GM18873 (cell line): Measurements from ENCODE around the gene LGALS8.

Source experiments
- ATAC-seq: cut with Tn5 transposase; IDR thresholded peaks from one replicate; pipeline ENCODE4 v1.9.1; 2021; ENCODE audit warnings: mild to moderate bottlenecking, moderate library complexity, moderate number of reproducible peaks; ENCODE audit not compliant: unreplicated experiment, low FRiP score

The LGALS8 gene

GRCh38 chr1:236535662-236536161 is 11.9 kb downstream of the LGALS8 start:
- ATAC-seq = no peak

GRCh38 chr1:236536540-236536939 is 12.8 kb downstream of the LGALS8 start:
- ATAC-seq = no peak

- no peak for ATAC-seq
These were observed 17.2 kb downstream of the LGALS8 start for GRCh38 chr1:236540813-236541465.

- ATAC-seq = no peak
These were observed 17.9 kb downstream of the LGALS8 start for GRCh38 chr1:236541710-236542109.

- ATAC-seq = no peak
These were observed 19.4 kb downstream of the LGALS8 start for GRCh38 chr1:236543065-236543669.

- ATAC-seq = no peak
These were observed 21.9 kb downstream of the LGALS8 start for GRCh38 chr1:236545621-236546169.

GRCh38 chr1:236548452-236548851 is 24.7 kb downstream of the LGALS8 start:
- ATAC-seq = no peak

- ATAC-seq = no peak
These were observed 27.4 kb downstream of the LGALS8 start for GRCh38 chr1:236550961-236551851.

GRCh38 chr1:236552096-236552495 is 28.3 kb downstream of the LGALS8 start:
- ATAC-seq = no peak

GRCh38 chr1:236552901-236553300 is 29.1 kb downstream of the LGALS8 start:
- ATAC-seq = no peak

GRCh38 chr1:236553370-236553769 is 29.6 kb downstream of the LGALS8 start:
- ATAC-seq = no peak

GRCh38 chr1:236556606-236557005 is 32.8 kb downstream of the LGALS8 start:
- no peak for ATAC-seq

GRCh38 chr1:236558081-236558480 is 34.3 kb downstream of the LGALS8 start:
- ATAC-seq = no peak

GRCh38 chr1:236558846-236559245 is 35.1 kb downstream of the LGALS8 start:
- no peak for ATAC-seq

GRCh38 chr1:236560213-236560771 is 36.5 kb downstream of the LGALS8 start:
- no peak for ATAC-seq

GRCh38 chr1:236561976-236562375 is 38.2 kb downstream of the LGALS8 start:
- ATAC-seq = no peak

GRCh38 chr1:236565530-236565929 is 41.7 kb downstream of the LGALS8 start:
- no peak for ATAC-seq

- no peak for ATAC-seq
These were observed 44.6 kb downstream of the LGALS8 start for GRCh38 chr1:236568285-236568894.

- ATAC-seq = no peak
These were observed 51.7 kb downstream of the LGALS8 start for GRCh38 chr1:236575523-236575922.

GRCh38 chr1:236576004-236576403 is 52.2 kb downstream of the LGALS8 start:
- ATAC-seq = no peak
